GM21717 (cell line): ENCODE results near the gene SAMMSON.

Experiments
- ATAC-seq: cut with Tn5 transposase; IDR thresholded peaks from one replicate; pipeline ENCODE4 v1.9.1; 2021; ENCODE audit warnings: mild to moderate bottlenecking, moderate library complexity; ENCODE audit not compliant: unreplicated experiment

SAMMSON gene

DNA sequence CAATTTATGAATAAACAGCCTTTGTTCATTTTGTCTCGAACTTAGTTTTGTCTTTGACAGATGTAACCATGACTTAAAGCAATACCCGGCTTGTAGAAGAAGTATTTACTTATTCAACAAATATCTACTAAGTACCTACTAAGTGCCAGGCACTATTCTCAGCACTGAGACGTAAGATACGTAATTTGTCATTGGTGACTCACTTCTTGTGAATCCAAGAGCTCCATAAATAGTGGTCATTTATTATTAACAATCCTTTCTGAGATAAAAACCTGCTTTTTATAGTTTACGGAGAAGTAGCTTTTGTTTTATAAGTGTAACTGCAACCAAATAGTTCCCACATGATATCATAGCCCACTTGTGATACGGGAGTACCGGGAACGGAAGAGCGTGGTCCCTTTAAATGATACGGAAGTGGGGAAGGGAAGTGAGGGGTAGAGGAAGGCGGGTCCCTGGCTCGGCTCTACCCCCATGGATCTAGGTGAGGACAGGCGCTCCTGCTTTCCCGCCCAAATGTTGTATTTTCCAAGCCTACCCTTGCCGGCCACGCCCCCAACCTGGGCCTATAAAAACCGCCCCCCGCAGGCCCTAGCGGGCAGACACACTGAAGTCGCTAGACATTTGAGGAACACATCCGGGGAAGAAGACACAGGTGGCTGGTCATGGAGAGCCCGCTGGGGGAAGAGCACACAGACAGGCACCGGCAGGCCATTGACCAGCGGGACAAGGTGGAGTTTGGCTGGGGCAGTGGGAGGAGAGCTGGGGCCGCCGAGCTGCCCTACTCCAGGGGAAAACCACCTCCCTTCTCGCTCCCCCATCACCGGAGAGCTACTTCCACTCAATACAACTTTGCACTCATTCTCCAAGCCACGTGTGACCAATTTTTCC lies at the start of gene SAMMSON:
TSS of gene SAMMSON (plus strand) at position 594 of the 888 bp plus-strand sequence.
- ATAC-seq: no peak

DNA sequence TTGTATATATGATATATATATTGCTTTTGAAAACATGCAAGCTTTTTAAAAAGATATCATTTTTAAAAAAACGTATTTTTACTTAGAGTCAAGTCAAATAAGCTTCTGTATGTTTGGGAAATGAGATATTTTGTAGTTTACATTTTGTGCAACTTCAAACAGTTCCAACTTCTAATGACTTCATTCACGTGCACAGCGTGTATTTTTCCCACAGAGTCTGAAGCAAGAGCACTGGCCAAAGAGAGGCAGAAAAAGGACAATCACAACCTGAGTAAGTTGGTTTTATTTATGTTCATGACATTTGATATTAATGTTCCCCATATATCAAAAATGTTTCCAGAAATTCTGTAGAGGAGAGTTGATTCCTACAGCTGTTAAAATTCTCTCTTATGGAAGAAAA lies 47.9 kb upstream of the SAMMSON start:
- no peak for ATAC-seq

DNA sequence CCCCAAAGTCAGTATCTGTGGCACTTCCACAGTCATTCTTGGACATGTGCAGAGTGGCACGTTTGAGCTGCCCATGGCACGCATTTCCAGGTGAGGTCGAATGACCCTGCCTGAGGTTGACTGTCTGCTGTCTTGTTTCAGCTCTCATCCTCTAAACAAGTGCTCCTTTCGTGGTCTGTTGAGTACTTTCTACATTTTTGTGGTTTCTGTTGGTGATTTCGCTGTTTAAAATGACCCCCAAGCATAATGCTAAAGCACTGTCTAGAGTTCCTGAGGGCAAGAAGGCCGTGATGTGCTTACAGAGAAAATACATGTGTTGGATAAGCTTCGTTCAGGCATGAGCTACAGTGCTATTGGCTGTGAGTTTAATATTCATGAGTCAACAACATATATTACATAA lies 40.0 kb upstream of the SAMMSON start:
- ATAC-seq: no peak

DNA sequence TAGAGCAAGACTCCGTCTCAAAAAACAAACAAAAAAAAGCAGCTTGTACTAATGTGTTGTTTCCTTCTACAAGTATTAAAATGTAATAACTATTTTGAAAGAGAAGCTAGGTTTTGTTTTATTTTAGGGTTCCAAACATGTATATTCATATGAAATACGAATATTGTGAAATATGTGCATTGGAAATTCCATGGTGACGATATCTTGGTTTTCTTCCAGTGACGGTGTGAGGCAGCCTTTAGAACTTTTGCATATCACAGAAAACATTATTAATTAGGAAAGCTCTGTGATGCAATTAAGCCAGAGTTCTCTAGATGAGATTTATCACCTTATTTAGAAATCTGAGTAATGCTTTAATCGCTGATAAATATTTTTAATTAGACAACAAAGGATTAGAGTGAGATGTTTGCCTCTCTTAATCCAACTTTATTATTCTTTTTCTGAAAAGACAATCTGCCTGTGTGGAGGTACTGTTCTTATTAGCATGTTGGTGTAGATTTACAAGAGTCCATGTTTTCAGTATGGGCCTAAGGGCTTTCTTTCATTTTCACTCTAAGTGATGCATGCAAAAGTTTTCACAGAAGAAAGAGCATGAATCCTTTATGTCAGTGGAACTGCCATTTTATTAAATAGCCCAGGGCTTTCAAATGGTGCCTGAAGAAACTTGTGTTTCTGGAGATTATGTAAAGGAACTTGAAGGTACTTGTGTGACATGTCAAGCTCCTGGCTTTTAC lies 37.7 kb upstream of the SAMMSON start:
- no peak for ATAC-seq

DNA sequence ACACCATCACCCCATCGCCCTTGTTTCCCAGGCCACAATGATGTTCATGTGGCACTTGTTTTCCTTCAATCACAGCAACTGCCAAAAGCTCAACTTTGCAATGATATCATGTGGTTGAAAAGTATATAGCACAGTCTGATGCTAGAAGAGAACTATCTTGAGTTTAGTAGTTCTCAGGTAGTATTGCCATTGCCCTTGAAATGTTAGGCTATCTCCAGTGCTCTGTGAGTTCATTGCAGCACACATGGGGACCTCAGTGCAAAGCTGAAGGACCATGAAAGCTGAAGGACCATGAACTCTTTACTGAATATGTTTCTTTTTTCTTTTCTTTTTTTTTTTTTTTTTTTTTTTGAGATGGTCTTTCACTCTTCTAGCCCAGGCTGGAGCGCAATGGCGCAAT lies 35.9 kb upstream of the SAMMSON start:
- no peak for ATAC-seq

DNA sequence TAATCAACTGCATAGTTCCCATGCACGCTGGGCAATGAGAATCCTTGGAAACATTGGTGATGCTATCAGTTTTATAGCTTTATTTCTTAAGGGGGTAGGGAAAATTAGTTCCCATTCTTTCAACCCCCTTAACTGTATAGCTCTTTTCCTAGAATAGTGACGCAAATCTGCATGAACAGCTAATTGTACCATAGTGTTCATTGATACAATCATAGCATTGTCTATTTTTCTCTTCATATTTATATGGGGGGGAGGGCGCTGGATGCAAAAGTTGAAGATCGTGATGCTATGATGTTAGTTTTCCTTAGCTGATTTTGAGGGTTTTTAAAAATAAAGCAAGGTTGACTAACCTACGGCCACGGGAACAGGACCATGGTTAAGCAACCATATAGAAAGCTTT lies 32.4 kb upstream of the SAMMSON start:
- no peak for ATAC-seq

DNA sequence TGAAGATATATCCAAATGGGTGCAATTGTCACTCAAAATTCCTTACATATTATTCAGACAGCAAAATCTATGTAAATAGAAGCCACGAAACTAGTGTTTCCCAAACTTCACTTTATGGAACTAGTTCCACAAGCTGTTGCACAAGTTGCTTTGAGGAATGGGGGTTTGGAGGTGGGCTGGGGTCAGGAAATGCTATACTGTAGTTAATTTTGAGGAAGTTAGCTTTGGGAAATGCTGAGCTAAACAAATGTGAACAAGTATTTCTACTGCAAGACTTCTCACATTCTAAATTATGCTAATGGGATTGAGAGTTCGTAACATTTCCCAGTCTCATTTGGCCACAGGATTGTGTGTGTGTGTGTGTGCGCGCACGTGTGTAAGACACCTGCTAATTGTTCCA lies 28.7 kb upstream of the SAMMSON start:
- no peak for ATAC-seq

DNA sequence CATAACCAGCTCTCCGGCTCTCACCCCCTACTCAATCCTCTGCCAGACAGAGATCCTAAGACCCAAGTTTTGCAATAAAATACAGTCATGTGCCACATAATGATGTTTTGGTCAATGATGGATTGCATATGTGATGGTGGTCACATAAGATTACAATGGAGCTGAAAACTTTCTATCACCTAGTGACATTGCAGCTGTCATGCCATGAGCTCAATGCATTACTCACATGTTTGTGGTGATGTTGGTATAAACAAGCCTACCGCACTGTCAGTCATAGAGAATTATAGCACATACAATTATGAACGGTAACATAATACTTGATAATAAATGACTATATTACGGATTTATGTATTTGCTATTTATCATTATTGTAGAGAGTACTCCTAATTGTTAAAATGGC lies 26.9 kb upstream of the SAMMSON start:
- no peak for ATAC-seq

DNA sequence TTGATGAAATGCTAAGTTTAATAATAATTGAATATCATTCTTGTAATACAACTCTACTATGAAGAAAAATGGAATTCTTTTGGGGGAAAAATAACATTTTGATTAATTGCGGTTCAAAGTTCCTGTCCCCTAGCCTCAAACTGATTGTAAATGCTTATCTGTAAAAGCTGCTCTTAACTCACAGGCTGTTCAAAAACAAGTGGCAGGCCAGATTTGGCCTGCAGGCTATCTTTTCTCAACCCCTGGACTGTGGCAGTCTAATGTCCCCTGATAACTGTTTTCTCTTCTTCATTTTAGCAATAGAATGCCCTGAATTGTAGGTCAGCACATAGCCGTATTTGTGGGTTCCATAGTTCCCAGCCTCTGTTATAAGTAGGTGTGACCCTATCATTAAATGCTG lies 23.5 kb upstream of the SAMMSON start:
- ATAC-seq: no peak

DNA sequence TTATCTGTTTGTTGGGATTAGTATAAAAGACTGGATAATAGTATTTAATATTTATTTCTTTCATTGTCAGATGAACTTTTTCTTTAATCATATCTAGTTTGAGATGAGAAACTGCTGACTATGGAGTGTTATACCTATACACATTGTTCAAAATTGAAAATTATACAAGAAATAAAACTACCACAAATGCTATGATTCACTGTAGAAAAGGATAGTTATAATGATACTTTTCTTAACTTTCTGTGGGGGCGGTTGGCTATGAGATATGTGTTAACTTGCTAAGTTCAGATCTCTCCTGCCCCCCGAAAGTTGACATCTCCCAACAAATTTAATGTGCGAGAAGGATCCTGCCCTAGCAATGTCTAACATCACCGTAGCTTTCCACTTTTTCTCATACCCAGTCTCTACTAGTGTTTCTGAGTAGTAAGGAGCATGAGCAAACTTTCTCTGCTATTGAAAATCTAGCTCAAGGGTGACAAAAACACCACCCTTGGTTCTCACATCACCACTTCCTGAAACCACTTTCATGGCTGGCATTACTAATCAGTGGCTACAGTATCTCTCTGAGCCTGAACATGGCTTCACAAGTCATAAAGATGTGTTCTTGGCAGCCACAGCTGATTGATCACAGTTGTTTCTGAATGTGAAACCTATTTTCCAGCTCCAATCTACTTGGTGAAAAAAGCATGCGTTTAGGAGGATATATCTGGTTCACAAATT lies 15.8 kb upstream of the SAMMSON start:
- peak; percentile 69 for ATAC-seq

DNA sequence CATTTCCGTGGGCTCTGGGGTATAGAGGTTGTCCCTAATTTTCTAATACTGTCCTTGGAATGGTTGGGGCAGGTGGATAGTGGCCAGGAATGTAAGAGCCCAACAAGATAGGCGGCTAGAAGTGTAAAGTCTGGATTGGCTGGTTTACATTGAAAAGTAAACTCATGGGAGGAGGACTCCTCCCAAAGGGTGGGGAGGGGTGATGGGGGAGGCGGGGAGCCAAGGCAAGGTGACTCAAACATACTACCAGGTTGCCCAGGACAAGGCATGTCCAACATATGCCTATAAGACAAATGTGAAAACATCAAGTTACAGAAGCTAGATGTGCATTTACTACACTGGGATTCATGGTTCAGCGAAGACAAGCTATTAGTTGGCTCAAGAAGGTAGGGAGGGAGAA lies 14.3 kb upstream of the SAMMSON start:
- no peak for ATAC-seq

DNA sequence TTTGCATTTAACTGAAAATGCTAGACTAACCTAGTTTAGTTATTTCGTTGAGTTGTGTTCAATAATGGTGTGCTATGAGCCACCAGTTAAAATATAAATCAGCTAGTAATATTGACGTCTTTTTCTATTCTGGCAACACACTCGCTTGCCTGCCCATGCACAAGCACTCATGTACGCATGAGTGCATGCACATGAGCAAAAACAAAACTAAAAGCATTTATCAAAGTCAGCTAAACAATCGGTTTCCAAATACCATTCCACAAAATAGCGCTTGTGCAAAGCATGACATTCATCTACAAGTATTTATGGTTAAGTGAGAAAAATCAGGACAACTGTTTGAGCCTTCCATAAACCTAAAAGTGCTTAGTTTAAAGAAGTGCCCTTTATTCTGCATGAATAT lies 13.1 kb upstream of the SAMMSON start:
- no peak for ATAC-seq

DNA sequence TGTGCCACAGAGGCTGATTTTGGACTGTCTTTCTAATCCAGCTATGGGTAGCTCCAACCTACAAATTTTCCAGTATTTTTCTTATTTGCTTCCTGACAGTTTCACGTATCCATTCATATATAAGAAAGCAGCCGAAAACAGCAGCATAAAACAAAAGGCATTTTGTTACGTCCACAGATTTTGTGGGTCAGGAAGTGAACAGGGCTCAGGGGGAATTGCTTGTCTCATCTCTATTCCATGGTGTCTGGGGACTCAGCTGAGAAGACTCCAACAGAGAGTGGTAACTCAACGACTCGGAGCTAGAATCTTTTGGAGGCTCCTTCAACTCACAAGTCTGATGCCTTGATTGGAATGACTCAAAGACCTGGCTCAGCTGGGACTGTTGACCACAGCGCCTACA lies 11.7 kb upstream of the SAMMSON start:
- no peak for ATAC-seq

DNA sequence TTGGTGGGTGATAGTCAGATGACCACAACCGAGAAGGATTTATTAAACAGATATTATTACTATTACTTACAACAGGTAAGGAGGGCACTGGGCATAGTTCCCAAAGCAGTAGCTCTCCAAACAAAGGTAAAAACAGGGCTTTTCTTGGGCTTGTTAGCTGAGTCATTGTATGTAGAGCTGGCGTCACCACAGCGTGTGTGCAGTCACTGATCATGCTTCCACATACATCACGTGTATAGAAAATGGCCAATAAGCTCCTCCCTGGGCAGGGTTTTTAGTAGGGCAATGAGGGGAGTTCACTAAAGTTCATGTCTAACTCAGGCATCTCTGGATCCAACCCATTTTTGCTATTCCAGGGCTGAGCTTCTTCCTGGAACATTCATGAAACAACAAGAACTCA lies 5.8 kb upstream of the SAMMSON start:
- ATAC-seq: no peak

DNA sequence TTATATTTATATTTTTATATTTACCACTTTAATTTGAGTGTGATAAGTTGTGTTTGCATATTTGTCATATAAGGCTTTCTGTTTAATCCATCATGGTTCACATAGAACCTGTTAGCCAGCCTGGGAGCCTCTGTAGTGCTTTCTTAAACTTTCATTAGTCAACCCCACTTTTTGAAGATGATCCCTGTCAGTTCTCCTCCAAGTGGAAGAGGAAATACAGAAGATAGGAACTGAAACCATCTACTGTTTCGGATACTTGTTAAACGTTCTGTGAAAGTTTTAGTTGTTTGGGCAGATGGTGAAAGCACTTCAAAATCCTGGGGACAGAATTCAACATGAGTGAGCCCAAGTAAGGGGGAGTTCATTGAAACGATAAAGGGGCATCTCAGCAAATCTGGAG lies 4.6 kb upstream of the SAMMSON start:
- ATAC-seq: no peak

DNA sequence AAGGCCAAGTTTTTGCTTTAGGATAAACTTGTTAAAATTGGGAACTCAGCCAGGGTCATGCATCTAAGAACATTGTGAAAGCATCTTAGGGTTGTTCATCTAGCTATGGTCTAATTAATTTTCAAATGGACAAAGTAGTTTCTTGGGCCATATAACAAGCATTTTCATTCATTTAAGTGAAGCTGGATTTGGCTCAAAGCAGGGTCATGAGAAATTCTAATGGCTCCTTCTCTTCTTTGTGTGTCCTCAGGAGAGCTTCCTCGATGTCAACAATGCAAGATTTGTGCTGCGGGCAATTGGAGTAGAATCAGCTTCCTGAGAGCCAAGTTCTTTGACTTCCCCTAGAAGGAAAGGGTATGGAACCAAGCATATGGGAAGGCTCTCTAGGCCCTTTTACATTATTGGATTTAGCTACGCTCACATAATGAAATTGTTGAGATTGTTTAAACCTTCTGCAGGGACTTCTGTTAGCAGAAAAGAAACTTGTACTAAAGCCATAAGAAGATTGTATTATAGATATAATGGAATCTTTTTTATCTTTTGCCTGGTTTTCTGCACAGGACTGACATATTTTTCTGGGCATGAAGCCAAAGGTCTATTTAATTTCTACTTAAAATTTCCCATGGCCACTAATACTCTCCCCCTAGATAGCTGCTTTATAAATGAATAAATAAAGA lies 1.8 kb upstream of the SAMMSON start:
- ATAC-seq: no peak

DNA sequence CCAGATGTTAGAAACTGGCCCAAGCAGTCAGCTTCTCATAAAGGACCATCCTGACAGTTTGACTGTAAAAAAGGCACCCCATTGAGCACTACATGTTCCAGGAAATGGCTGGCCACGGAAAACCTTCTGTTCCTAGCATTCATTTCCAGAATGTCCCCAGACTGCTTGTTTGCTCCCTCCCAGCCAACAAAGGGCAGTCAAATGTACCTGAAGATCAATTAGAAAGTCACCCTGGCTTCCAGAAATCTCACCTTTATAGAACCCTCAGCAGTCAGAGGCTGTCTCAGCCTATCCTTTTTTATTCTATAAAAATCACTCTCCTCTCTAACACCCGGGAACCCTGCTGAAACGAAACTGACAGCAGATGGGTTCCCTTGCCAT lies 784 bp upstream of the SAMMSON start:
- ATAC-seq: no peak

DNA sequence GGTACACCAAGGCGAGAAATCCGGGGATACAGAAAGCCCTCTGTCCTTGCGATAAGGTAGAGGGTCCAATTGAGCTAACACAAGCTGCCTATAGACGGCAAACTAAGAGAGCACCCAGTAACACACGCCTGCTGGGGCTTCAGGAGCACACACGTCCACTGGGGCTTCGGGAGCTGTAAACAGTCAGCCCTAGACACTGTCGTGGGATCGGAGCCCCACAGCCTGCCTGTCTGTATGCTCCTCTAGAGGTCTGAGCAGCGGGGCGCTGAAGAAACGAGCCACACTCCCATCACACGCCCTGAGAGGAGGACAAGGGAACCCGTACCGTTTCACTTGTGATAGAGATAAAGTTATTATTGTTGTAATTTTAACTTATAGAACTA lies 486 bp downstream of the SAMMSON start:
- ATAC-seq: no peak

DNA sequence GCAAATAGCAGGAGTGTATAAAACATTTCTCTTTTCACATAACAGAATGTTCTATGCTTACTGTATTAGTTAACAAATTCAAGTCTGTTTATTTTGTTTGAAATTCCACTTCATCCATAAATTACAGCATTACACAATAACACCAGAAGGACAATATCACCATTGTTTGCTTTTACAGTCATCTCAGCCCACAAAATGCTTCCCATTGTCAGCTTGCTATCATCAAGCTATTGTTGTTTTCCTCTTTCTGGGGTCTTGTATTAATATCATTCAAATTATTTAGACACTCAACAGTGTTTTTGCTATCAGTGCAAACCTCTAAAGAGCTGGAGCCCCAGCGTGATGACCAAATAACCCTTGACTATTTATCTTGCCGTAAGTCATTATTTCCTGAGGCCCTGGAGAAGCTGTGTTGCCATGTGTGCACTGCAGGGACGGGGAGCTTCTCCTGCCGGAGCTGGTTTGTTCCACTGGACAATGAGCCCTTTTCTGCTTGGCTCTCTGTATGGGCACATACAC lies 1.1 kb downstream of the SAMMSON start:
- no peak for ATAC-seq

DNA sequence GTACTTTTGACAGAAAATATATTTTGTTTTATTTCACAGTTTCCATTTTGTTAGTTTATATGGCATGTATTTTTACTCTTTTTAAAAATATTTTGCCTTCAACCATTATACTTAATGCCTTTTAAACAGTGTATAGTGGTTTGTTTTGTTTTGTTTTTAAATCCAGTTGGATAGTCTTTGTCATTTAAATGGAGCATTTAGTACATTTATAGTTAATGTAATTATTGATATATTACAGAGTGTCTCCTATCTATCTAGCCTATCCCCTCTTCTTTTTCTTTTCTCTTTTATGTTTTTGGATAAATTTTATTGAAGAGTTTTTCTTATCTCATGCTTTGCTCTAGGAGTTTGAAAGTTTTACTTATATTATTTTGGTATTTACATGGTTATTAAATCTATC lies 3.6 kb downstream of the SAMMSON start:
- ATAC-seq: no peak

DNA sequence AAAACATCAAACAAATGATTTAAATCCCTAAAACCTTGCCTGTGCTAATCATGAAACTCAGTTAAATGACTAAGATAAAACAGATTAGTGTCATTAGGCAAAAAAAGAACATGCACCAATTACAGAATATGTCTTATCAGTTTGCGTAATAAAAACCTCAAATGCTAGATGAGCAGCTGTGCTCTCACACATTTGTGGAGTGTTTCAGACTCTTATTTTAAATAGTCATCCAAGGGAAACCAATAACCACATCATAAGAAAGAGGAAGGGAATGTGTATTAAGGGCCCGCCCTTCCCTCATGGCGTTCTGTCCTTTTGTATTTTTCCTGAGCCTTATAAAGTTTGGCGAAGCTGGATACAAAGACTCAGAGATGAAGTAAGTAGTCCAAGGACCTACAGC lies 6.6 kb downstream of the SAMMSON start:
- ATAC-seq: no peak
